ENCODE data around the gene NRG3. TPM values are rescaled to one million over a fixed set of nuclear protein-coding genes. Genes with fewer than 3 reads are reported as not detected.

NRG3 gene
- total and polyA plus RNA-seq, 12 donors, result 0.46 to 3.8 (median 1.3) TPM

DNA sequence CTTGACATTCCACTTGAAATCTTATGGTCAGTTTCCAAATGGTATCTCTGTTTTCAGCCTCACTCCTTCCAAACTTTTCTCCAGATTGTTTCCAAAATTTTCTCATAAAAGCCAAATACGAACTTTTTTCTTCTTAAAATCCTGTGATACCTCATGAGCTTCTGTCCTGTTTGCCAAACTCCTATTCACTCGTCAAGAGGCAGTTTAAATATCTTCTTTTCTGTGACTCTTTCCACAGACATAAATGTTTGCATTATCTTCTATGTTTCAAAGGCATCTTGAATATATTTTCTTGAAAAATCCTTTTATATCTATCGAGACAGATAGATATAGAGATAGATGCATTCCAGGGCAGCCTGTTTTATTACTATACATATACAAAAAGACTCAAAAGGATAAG lies 109.4 kb downstream of the NRG3 start:
- no peaks in the 10 kb centered on the region for H3K9me3 ChIP-seq (replicated peaks in 1 of 3)
- H3K4me3 ChIP-seq, result no peak overlapping the region
- no peak for TF ChIP-seq POLR2A (IDR thresholded peaks at IDR 0.05)
- no peak for TF ChIP-seq CTCF (IDR thresholded peaks at IDR 0.05)
- intact Hi-C loops (cut with DNase I), result no loop called here
- no peaks in the 10 kb centered on the region for H3K4me1 ChIP-seq (replicated peaks in 1 of 2)
- H3K27ac ChIP-seq, result no peak overlapping the region
- no peak for DNase-seq
- 48 to 65% (median 58%) methylated on average over 3 of the region's 3 CpGs for WGBS, 4 donors
- H3K27me3 ChIP-seq, result no peaks in the 10 kb centered on the region
- no peaks in the 10 kb centered on the region for H3K36me3 ChIP-seq (replicated peaks in 1 of 2)

GRCh38 chr10:81995254-81995653 lies 120.3 kb downstream of the NRG3 start:
- intact Hi-C loops (cut with DNase I), result no loop called here
- TF ChIP-seq CTCF (IDR thresholded peaks at IDR 0.05) (no peak), POLR2A (IDR thresholded peaks at IDR 0.05) (no peak)
- Histone ChIP-seq H3K27me3 (no peaks in the 10 kb centered on the region), H3K9me3 (replicated peaks in 1 of 3) (no peaks in the 10 kb centered on the region), H3K4me3 (no peak overlapping the region), H3K4me1 (replicated peaks in 1 of 2) (no peaks in the 10 kb centered on the region), H3K36me3 (replicated peaks in 1 of 2) (no peaks in the 10 kb centered on the region), H3K27ac (no peak overlapping the region)
- DNase-seq, result no peak
- WGBS, 4 donors, result 57 to 74% (median 62%) methylated on average over 3 of the region's 3 CpGs

DNA sequence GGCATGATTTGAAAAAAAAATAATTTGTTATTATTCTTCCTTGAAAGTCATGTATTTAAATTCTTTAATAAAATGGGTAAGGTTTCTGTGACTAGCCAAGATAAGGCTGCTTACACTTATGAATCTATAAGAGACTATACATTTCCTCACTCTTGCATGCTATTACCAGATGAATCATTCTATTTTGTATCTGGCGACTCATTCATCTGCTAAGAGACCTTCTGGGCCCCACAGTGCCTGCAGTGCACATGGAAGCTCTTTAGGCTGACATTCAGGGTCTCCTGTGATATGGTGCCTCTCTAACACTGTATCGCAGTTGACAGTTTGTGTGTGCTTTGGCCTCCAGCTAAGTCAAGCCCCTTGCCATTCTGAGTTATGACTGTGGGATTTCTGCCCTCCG lies 121.9 kb downstream of the NRG3 start:
- H3K4me1 ChIP-seq (replicated peaks in 1 of 2), result no peaks in the 10 kb centered on the region
- TF ChIP-seq POLR2A (IDR thresholded peaks at IDR 0.05) (no peak), CTCF (IDR thresholded peaks at IDR 0.05) (no peak)
- DNase-seq, result no peak
- no peak overlapping the region for H3K27ac ChIP-seq
- H3K27me3 ChIP-seq, result no peaks in the 10 kb centered on the region
- H3K9me3 ChIP-seq (replicated peaks in 1 of 3), result no peaks in the 10 kb centered on the region
- 35 to 81% (median 47%) methylated on average over 3 of the region's 3 CpGs for WGBS, 4 donors
- H3K4me3 ChIP-seq, result no peak overlapping the region
- intact Hi-C loops (cut with DNase I), result no loop called here
- H3K36me3 ChIP-seq (replicated peaks in 1 of 2), result no peaks in the 10 kb centered on the region

DNA sequence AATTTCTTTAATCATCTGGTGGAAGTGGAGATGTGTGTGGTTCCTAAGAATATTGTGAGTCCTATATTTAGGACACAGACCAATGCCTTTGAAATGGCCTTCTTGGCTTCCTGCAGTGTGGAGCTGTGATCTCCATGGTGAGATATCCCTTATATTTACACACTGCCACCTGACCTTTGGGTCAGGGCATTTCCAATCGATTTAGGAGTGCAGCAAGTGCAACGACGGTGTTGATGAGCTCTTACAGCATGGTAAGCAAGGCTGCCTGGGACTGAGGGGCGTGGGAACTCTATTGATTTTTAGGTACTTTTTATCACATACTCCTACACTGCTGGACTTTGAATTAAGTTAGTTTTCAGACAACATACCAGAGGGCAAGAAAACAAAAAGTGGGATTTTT lies 146.0 kb downstream of the NRG3 start:
- Histone ChIP-seq H3K9me3 (replicated peaks in 1 of 3) (no peaks in the 10 kb centered on the region), H3K27ac (no peak overlapping the region), H3K4me3 (no peak overlapping the region), H3K4me1 (replicated peaks in 1 of 2) (no peaks in the 10 kb centered on the region), H3K27me3 (no peaks in the 10 kb centered on the region), H3K36me3 (replicated peaks in 1 of 2) (no peaks in the 10 kb centered on the region)
- WGBS, 4 donors, result 42 to 60% (median 59%) methylated on average over 3 to 4 of the region's 4 CpGs
- intact Hi-C loops (cut with DNase I), result no loop called here
- TF ChIP-seq CTCF (IDR thresholded peaks at IDR 0.05) (no peak), POLR2A (IDR thresholded peaks at IDR 0.05) (no peak)
- no peak for DNase-seq
